Measurements from ENCODE around the gene TJP2.

Gene TJP2

DNA sequence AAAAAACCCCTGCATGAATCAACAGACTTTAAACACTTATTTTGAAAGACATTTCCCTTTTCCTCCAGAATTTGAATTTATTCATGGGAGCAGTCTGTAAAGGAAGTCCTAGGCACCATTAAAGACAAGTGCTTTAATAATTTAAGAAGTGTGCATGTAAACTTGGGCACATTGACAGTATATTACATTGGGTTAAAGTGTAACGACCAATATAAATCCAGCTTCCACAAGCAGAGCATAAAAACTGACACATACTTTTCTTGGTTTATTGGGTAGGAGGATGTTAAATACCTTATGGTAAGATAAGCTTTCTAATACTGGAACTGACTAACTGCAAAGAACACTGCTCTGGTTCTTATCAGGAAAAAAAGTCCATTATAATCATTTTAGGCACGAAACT, 149.8 kb downstream of the TJP2 start:
- H2AFZ ChIP-seq: no peak overlapping the region
- H3K9me3 ChIP-seq (ENCODE audit: control insufficient read depth, low read length): no peaks in the 10 kb centered on the region
- no peaks in the 10 kb centered on the region for H3K27me3 ChIP-seq (ENCODE audit: control insufficient read depth, insufficient read depth, low read length)
- no peak overlapping the region for H3K9ac ChIP-seq
- H3K4me1 ChIP-seq: no peaks in the 10 kb centered on the region
- H3K4me3 ChIP-seq (ENCODE audit: low read depth, low read length): peak overlapping the region; percentile 56
- no peak overlapping the region for H3K27ac ChIP-seq
- TF ChIP-seq, protein P1, sequence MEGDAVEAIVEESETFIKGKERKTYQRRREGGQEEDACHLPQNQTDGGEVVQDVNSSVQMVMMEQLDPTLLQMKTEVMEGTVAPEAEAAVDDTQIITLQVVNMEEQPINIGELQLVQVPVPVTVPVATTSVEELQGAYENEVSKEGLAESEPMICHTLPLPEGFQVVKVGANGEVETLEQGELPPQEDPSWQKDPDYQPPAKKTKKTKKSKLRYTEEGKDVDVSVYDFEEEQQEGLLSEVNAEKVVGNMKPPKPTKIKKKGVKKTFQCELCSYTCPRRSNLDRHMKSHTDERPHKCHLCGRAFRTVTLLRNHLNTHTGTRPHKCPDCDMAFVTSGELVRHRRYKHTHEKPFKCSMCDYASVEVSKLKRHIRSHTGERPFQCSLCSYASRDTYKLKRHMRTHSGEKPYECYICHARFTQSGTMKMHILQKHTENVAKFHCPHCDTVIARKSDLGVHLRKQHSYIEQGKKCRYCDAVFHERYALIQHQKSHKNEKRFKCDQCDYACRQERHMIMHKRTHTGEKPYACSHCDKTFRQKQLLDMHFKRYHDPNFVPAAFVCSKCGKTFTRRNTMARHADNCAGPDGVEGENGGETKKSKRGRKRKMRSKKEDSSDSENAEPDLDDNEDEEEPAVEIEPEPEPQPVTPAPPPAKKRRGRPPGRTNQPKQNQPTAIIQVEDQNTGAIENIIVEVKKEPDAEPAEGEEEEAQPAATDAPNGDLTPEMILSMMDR (IDR thresholded peaks at IDR 0.05): no peak
- H3K79me2 ChIP-seq: no peaks in the 10 kb centered on the region
- peak overlapping the region; percentile 68 for H3K4me2 ChIP-seq (ENCODE audit: low read length)
- no peaks in the 10 kb centered on the region for H3K36me3 ChIP-seq (ENCODE audit: control insufficient read depth, insufficient read depth, low read length)

All from parathyroid adenoma (tissue), 2 donors.